Measurements from ENCODE around the gene SND1. TPM values are rescaled to one million over a fixed set of nuclear protein-coding genes. Genes with fewer than 3 reads are reported as not detected.
A peak's percentile ranks its signal among the peaks of the same experiment; 100 is the strongest.

SND1 gene
- total RNA-seq, 1 experiment from 2014 or later, result 104 TPM

- no peak overlapping the region for H3K4me3 ChIP-seq (ENCODE audit: low read length)
- no peak overlapping the region for H2AFZ ChIP-seq (ENCODE audit: low read length)
- no peak for DNase-seq
- no peaks in the 10 kb centered on the region for H3K9me2 ChIP-seq (replicated peaks; ENCODE audit: insufficient read depth, low read length)
- H3K9me3 ChIP-seq (ENCODE audit: low read length), result no peaks in the 10 kb centered on the region
- H3K79me2 ChIP-seq (ENCODE audit: low read length), result no peaks in the 10 kb centered on the region
- no peak overlapping the region for H3K4me2 ChIP-seq (ENCODE audit: low read depth, low read length, poor library complexity, severe bottlenecking)
- no peaks in the 10 kb centered on the region for H3K36me3 ChIP-seq (ENCODE audit: insufficient read depth, low read length)
- H3K27me3 ChIP-seq (ENCODE audit: low read length), result no peaks in the 10 kb centered on the region
- H3K4me1 ChIP-seq (ENCODE audit: low read length), result peaks cover 33% of the 10 kb centered on the region
- no peak overlapping the region for H3K27ac ChIP-seq (ENCODE audit: low read length)
- no peaks in the 10 kb centered on the region for H4K20me1 ChIP-seq (ENCODE audit: insufficient read depth, low read depth, low read length)
- no peak overlapping the region for H3K9ac ChIP-seq (ENCODE audit: low read length)
Observed at GRCh38 chr7:128132426-128133069, 480.6 kb downstream of the SND1 start.

DNA sequence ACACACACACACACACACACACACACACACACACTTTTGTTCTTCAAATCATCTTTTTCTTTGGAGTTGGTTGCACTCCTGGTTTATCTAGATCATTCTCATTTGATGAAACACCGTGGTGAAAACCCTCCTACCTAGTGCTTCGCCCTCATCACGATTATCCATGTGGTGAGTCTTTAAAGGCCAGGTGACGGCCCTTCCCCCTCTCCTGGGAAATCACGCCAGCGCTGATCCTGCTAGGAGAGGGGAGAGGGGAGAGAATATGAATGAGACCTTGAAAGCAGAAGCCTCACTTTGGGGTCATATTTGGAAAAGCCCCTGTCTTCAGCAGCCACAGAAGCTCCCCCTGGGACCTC, 483.1 kb downstream of the SND1 start:
- H3K4me1 ChIP-seq (ENCODE audit: low read length), result peaks cover 18% of the 10 kb centered on the region
- no peaks in the 10 kb centered on the region for H3K36me3 ChIP-seq (ENCODE audit: insufficient read depth, low read length)
- no peaks in the 10 kb centered on the region for H3K9me3 ChIP-seq (ENCODE audit: low read length)
- H3K9me2 ChIP-seq (replicated peaks; ENCODE audit: insufficient read depth, low read length), result no peaks in the 10 kb centered on the region
- H3K79me2 ChIP-seq (ENCODE audit: low read length), result no peaks in the 10 kb centered on the region
- H3K4me2 ChIP-seq (ENCODE audit: low read depth, low read length, poor library complexity, severe bottlenecking), result peak overlapping the region; percentile 99
- H2AFZ ChIP-seq (ENCODE audit: low read length), result peak overlapping the region; percentile 99
- H4K20me1 ChIP-seq (ENCODE audit: insufficient read depth, low read depth, low read length), result no peaks in the 10 kb centered on the region
- peak overlapping the region; percentile 78 for H3K4me3 ChIP-seq (ENCODE audit: low read length)
- no peaks in the 10 kb centered on the region for H3K27me3 ChIP-seq (ENCODE audit: low read length)
- no peak overlapping the region for H3K27ac ChIP-seq (ENCODE audit: low read length)
- peak; percentile 52 for DNase-seq
- peak overlapping the region; percentile 75 for H3K9ac ChIP-seq (ENCODE audit: low read length)

GRCh38 chr7:128135515-128136214, 483.7 kb downstream of the SND1 start:
- no peaks in the 10 kb centered on the region for H3K27me3 ChIP-seq (ENCODE audit: low read length)
- H3K9me3 ChIP-seq (ENCODE audit: low read length), result no peaks in the 10 kb centered on the region
- H3K9ac ChIP-seq (ENCODE audit: low read length), result peak overlapping the region; percentile 75
- H3K4me3 ChIP-seq (ENCODE audit: low read length), result peak overlapping the region; percentile 78
- H3K27ac ChIP-seq (ENCODE audit: low read length), result no peak overlapping the region
- no peaks in the 10 kb centered on the region for H4K20me1 ChIP-seq (ENCODE audit: insufficient read depth, low read depth, low read length)
- DNase-seq, result peak; percentile 83
- H3K9me2 ChIP-seq (replicated peaks; ENCODE audit: insufficient read depth, low read length), result no peaks in the 10 kb centered on the region
- no peaks in the 10 kb centered on the region for H3K36me3 ChIP-seq (ENCODE audit: insufficient read depth, low read length)
- peak overlapping the region; percentile 99 for H3K4me2 ChIP-seq (ENCODE audit: low read depth, low read length, poor library complexity, severe bottlenecking)
- H2AFZ ChIP-seq (ENCODE audit: low read length), result peak overlapping the region; percentile 99
- H3K79me2 ChIP-seq (ENCODE audit: low read length), result no peaks in the 10 kb centered on the region
- H3K4me1 ChIP-seq (ENCODE audit: low read length), result peaks cover 14% of the 10 kb centered on the region

- Histone ChIP-seq H3K79me2 (ENCODE audit: low read length) (no peaks in the 10 kb centered on the region), H3K9me3 (ENCODE audit: low read length) (no peaks in the 10 kb centered on the region), H3K4me3 (ENCODE audit: low read length) (peak overlapping the region; percentile 78), H2AFZ (ENCODE audit: low read length) (peak overlapping the region; percentile 99; the same call in 1 of the 2 replicates), H3K27me3 (ENCODE audit: low read length) (no peaks in the 10 kb centered on the region), H3K36me3 (ENCODE audit: insufficient read depth, low read length) (no peaks in the 10 kb centered on the region), H3K9me2 (replicated peaks; ENCODE audit: insufficient read depth, low read length) (no peaks in the 10 kb centered on the region), H3K4me2 (ENCODE audit: low read depth, low read length, poor library complexity, severe bottlenecking) (peak overlapping the region; percentile 99), H3K4me1 (ENCODE audit: low read length) (peaks cover 14% of the 10 kb centered on the region), H3K27ac (ENCODE audit: low read length) (no peak overlapping the region), H3K9ac (ENCODE audit: low read length) (peak overlapping the region; percentile 75), H4K20me1 (ENCODE audit: insufficient read depth, low read depth, low read length) (no peaks in the 10 kb centered on the region)
- DNase-seq, result no peak
Observed at GRCh38 chr7:128136215-128136597, 484.2 kb downstream of the SND1 start.

DNA sequence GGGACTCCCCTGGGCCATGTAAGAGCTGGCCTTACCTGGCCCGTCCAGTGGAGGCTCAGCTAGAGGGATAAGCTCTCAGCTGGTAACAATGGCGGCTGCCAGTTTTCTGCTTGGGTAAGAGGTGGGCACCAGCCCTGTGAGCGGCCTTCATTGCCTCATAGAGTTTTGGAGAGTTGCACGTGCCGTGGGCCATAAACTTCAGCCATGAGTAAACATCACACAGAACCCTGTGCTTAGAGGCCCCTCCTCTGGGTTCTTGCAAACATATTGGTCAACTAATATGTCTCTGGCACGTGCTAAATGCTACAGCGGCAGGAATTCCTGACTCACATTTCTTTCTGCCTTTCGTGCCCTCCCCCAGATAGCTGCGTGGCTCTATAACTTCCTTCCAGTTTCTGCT, 485.2 kb downstream of the SND1 start:
- Histone ChIP-seq H3K9ac (ENCODE audit: low read length) (no peak overlapping the region), H3K4me3 (ENCODE audit: low read length) (no peak overlapping the region), H4K20me1 (ENCODE audit: insufficient read depth, low read depth, low read length) (no peaks in the 10 kb centered on the region), H3K27me3 (ENCODE audit: low read length) (no peaks in the 10 kb centered on the region), H3K4me2 (ENCODE audit: low read depth, low read length, poor library complexity, severe bottlenecking) (no peak overlapping the region), H3K27ac (ENCODE audit: low read length) (no peak overlapping the region), H3K9me2 (replicated peaks; ENCODE audit: insufficient read depth, low read length) (no peaks in the 10 kb centered on the region), H3K36me3 (ENCODE audit: insufficient read depth, low read length) (no peaks in the 10 kb centered on the region), H3K79me2 (ENCODE audit: low read length) (no peaks in the 10 kb centered on the region), H2AFZ (ENCODE audit: low read length) (no peak overlapping the region), H3K4me1 (ENCODE audit: low read length) (peaks cover 14% of the 10 kb centered on the region), H3K9me3 (ENCODE audit: low read length) (no peaks in the 10 kb centered on the region)
- no peak for DNase-seq

DNA sequence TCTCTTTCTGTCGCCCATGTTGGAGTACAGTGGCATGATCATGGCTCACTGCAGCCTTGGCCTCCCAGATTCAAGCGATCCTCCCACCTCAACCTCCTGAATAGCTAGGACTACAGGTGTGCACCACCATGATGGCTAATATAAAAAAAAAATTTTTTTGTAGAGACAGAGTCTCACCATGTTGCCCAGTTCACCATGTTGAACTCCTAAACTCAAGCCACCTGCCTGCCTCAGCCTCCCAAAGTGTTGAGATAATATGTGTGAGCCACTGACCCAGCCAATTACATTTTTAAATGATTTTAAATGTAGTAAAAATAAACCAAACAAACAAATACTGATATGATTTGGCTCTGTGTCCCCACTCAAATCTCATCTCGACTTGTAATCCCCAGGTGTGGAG, 487.4 kb downstream of the SND1 start:
- no peak overlapping the region for H3K27ac ChIP-seq (ENCODE audit: low read length)
- no peak for DNase-seq
- H3K27me3 ChIP-seq (ENCODE audit: low read length), result no peaks in the 10 kb centered on the region
- 0 out of 2 replicates have a peak, but pooled peaks cover 3% of the 10 kb centered on the region for H3K9me3 ChIP-seq (ENCODE audit: low read length)
- no peaks in the 10 kb centered on the region for H4K20me1 ChIP-seq (ENCODE audit: insufficient read depth, low read depth, low read length)
- no peak overlapping the region for H3K9ac ChIP-seq (ENCODE audit: low read length)
- peaks cover 14% of the 10 kb centered on the region for H3K4me1 ChIP-seq (ENCODE audit: low read length)
- H3K4me3 ChIP-seq (ENCODE audit: low read length), result no peak overlapping the region
- no peak overlapping the region for H2AFZ ChIP-seq (ENCODE audit: low read length)
- no peak overlapping the region for H3K4me2 ChIP-seq (ENCODE audit: low read depth, low read length, poor library complexity, severe bottlenecking)
- H3K36me3 ChIP-seq (ENCODE audit: insufficient read depth, low read length), result no peaks in the 10 kb centered on the region
- no peaks in the 10 kb centered on the region for H3K9me2 ChIP-seq (replicated peaks; ENCODE audit: insufficient read depth, low read length)
- no peaks in the 10 kb centered on the region for H3K79me2 ChIP-seq (ENCODE audit: low read length)

- Histone ChIP-seq H3K4me3 (ENCODE audit: low read length) (no peak overlapping the region), H3K4me2 (ENCODE audit: low read depth, low read length, poor library complexity, severe bottlenecking) (no peak overlapping the region), H3K79me2 (ENCODE audit: low read length) (no peaks in the 10 kb centered on the region), H3K36me3 (ENCODE audit: insufficient read depth, low read length) (no peaks in the 10 kb centered on the region), H3K4me1 (ENCODE audit: low read length) (no peaks in the 10 kb centered on the region), H3K27ac (ENCODE audit: low read length) (no peak overlapping the region), H4K20me1 (ENCODE audit: insufficient read depth, low read depth, low read length) (no peaks in the 10 kb centered on the region), H3K9me2 (replicated peaks; ENCODE audit: insufficient read depth, low read length) (no peaks in the 10 kb centered on the region), H2AFZ (ENCODE audit: low read length) (no peak overlapping the region), H3K9me3 (ENCODE audit: low read length) (0 out of 2 replicates have a peak, but pooled peaks cover 3% of the 10 kb centered on the region), H3K9ac (ENCODE audit: low read length) (no peak overlapping the region), H3K27me3 (ENCODE audit: low read length) (no peaks in the 10 kb centered on the region)
- DNase-seq, result no peak
Observed at GRCh38 chr7:128141683-128142195, 489.7 kb downstream of the SND1 start.
